NK-92 (cell line): Measurements from ENCODE around the gene TRIM33.
"Not testable (repeated sequence)": the region's sequence is repeated elsewhere in the genome, so short reads cannot be mapped to it uniquely, and the experiment has no call there.

ENCODE experiments used
- DNase-seq: peaks from one replicate; lab custom pipeline; 2025; ENCODE audit not compliant: unreplicated experiment; lab: John Stamatoyannopoulos, UW

Gene TRIM33

GRCh38 chr1:114428083-114428754 lies 82.8 kb downstream of the TRIM33 start:
- DNase-seq = no peak

GRCh38 chr1:114427612-114428011 lies 83.4 kb downstream of the TRIM33 start:
- no peak for DNase-seq

- no peak for DNase-seq
Measured at GRCh38 chr1:114423455-114423854, 87.5 kb downstream of the TRIM33 start.

- DNase-seq = not testable (repeated sequence)
Measured at GRCh38 chr1:114418948-114419347, 92.1 kb downstream of the TRIM33 start.

GRCh38 chr1:114397601-114398000 lies 113.4 kb downstream of the TRIM33 start:
- no peak for DNase-seq

- DNase-seq = no peak
Measured at GRCh38 chr1:114395863-114396262, 115.1 kb downstream of the TRIM33 start.

GRCh38 chr1:114390960-114391359 lies 120.0 kb downstream of the TRIM33 start:
- DNase-seq = no peak

- no peak for DNase-seq
Measured at GRCh38 chr1:114390361-114390760, 120.6 kb downstream of the TRIM33 start.

GRCh38 chr1:114388432-114389003 lies 122.5 kb downstream of the TRIM33 start:
- no peak for DNase-seq

GRCh38 chr1:114387585-114387984 lies 123.4 kb downstream of the TRIM33 start:
- not testable (repeated sequence) for DNase-seq

- no peak for DNase-seq
Measured at GRCh38 chr1:114387010-114387360, 124.0 kb downstream of the TRIM33 start.

- no peak for DNase-seq
Measured at GRCh38 chr1:114386129-114387009, 124.6 kb downstream of the TRIM33 start.

- DNase-seq = no peak
Measured at GRCh38 chr1:114384922-114385321, 126.1 kb downstream of the TRIM33 start.

GRCh38 chr1:114379987-114380386 lies 131.0 kb downstream of the TRIM33 start:
- no peak for DNase-seq

- DNase-seq = no peak
Measured at GRCh38 chr1:114379358-114379757, 131.6 kb downstream of the TRIM33 start.

GRCh38 chr1:114377356-114377755 lies 133.6 kb downstream of the TRIM33 start:
- no peak for DNase-seq

- no peak for DNase-seq
Measured at GRCh38 chr1:114369930-114370329, 141.1 kb downstream of the TRIM33 start.

- not testable (repeated sequence) for DNase-seq
Measured at GRCh38 chr1:114369266-114369919, 141.6 kb downstream of the TRIM33 start.

GRCh38 chr1:114368560-114369255 lies 142.3 kb downstream of the TRIM33 start:
- DNase-seq = no peak

- DNase-seq = no peak
Measured at GRCh38 chr1:114367810-114368209, 143.2 kb downstream of the TRIM33 start.

- not testable (repeated sequence) for DNase-seq
Measured at GRCh38 chr1:114363230-114363629, 147.8 kb downstream of the TRIM33 start.
